GM21515 (cell line): ENCODE data around the gene LATS2.

Experiments
- ATAC-seq: cut with Tn5 transposase; IDR thresholded peaks from one replicate; pipeline ENCODE4 v1.9.1; 2021; ENCODE audit not compliant: unreplicated experiment

Gene LATS2

DNA sequence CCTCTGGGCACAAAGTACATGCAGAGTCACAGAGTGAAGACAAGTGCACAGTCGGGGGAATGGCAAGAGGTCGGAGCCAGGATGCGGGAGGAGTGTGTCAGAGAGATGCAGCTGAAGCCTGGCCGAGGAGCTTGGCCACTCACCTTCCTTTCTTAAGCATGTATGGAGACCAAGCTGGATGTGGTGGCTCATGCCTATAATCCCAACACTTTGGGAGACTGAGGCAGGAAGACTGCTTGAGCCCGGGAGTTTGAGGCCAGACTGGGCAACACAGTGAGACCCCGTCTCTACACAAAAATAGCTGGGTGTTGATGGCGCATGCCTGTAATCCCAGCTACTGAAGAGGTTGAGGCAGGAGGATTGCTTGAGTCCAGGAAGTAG lies 67.0 kb downstream of the LATS2 start:
- no peak for ATAC-seq

DNA sequence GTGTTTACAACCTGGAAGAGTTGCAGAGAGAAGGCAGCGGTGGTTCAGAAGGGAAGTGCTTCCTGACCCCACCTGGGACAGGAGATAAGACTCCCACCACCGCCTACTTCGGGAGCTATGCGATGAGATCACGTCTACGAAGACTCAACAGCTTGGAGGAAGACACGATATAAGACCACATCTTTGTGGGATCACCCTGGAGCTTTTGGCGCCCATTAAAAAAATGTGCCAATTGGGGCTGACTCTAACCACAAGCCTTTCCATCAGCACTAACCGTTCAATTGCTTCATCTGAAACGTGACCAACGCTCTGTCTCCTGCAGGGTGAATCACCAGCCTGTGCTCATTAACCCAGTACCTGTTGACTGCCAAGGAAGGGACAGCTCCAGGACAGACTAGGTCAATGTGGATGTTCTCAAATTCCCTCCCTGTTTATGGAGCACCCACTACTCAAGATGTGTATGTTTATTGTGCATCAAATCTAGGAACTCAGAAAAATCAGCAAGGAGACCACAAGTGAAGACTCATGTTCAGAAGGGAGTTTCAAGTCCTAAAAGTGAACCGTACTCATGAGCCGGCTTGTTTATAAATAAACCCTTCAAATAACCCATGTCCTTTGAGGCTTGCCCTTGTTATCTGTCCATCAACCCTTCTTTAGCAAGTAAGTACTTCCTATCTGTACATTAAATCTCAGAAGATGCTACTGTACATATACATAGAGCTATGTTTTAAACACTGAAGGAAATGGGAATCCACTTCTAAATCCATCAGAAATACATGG lies 67.5 kb downstream of the LATS2 start:
- no peak for ATAC-seq

DNA sequence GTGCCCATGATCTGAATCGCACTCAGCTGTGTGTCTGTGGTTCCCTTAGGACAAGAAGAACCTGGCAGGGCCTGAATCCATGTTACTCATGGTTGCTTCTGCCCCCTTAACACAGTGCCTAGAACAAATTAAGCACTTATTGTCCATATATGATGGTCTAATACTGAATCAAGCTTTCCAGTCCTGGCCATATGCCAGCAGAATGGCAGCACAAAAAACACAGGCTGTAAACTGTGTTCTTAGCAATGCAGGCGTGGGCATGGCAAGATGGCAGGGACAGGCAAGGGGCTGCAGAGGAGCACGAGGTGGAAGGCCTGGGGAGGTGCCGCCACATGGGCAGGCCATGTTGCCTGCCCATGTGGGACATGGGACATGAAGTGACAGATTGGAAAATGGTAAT lies 68.2 kb downstream of the LATS2 start:
- no peak for ATAC-seq

DNA sequence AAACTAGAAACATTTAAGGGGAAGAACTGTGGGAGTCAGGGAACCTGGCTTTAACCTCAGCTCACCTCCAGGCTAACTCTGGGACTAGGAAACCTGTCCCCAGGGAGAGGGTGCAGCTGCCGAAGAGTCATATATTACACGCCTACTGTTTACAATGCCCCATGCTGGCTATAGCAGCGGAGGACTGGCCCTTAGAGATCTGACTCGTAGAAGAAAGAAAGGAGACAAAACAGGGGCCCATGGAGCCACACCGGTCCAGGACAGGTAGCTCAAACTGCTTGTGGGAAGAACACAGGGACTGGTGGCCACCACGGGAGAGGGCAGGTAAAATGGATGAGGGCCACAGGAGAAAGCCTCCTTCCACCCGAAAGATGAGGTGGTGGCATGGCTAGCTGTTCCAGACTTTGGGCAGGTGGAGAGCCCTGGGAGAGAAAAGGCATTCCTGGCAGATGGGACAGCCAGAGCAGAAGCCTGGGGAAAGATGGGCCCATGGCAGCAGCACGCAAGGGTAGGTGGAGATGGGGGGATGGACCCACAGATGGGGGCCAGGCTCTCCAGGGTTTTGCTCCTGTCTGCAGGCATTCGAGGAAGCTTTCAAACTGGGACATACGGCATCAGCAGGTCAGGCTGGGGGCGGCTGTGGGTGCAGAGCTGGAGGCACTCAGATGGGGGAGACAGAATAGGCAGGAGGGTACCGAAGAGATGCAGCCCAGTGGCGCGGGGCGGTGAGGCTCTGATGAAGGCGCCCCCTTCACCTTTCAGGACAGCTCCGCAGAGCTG lies 69.5 kb downstream of the LATS2 start:
- ATAC-seq = no peak

DNA sequence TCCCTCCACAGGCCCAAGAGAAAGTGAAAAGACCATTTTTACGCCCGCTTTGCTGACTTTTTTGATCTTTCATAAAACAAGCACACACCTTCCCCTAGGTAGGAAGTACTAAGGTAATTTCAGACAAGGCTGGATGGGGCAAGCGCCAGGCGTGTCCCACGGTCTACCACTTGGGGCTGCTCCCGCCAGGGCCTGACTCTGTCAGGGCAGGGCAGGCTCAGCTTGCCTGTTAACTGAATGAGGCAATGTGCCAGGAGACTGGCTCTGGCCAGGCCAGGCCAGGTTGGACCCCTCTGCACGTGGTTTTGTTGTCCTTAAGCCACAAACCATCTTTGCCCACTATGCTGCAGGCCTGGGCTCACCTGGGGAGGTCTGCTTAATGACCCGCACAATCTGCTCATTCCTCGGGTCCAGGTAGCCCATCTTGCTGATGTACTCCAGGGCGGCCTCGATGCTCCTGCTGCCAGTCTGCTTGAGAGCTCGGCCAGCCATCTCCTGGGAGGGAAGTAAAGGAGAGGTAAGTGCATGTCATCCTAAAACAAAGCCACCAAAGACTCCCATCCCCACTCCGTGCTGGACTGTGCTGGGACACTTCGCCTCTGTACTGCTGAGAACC lies 70.4 kb downstream of the LATS2 start:
- no peak for ATAC-seq

DNA sequence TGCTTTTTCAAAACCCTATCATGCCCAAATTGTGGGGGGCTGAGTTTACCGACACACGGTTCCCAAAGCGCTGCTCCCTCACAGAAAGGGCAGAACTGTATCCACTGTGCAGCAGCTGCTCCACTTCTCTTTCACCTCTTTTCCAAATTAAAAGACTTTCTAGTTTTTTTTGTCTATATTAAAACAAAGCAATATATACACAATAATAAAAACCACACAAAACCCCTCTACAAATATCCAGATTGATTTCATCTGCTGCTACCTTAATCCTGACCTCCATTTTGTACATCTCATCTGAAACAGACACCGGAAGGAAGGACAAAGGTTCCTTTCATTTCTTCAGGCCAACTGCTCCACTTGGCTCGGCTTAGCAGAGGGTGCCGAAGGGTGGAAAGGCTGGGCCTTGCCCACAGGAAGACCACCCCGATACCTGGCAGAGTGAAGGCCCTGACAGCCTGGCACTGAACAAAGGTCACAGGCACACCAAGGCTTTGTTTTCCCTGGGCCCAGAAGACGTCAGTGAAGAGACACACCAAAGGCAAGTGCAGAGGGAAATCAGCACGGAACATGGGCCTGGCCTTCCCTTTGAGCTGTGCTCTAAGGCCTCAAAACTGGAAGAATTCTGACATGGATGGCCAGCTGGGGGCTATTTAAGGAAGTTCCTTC lies 71.6 kb downstream of the LATS2 start:
- no peak for ATAC-seq

DNA sequence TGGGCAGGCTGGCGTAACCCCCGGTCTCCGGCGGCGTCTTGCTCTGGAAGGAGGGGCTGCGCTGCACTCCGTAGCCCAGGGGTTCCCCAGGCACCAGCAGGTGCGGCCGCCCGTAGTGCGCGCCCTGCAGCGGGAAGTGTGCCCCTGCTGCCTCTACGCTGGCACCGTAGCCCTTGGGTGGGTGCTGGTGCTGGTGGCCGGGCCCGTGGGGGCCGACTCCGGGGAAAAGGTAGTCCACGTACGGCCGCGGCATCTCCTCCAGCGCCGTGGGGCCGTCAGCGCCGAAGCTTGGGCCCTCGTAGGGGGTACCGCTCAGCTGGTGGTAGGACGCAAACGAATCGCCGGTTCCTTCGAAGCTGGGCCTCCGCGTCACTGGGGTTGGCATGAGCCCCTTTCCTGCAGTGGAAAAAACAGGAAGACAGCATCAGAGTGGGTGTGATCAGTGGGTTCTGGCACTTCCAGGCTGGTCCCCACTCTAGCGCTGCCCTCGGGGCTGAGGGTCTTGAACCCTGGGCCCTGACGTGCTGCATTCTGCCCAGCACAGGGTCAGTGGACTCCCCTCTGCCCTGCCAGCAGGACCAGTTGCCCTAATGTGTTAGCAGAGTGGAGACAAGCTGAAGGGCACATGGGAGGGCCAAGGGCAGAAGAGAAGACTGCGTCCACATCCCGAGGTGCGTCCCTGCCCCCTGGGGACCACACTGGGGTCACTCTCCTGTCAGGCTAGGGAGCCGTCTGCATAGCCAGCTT lies 72.3 kb downstream of the LATS2 start:
- no peak for ATAC-seq

DNA sequence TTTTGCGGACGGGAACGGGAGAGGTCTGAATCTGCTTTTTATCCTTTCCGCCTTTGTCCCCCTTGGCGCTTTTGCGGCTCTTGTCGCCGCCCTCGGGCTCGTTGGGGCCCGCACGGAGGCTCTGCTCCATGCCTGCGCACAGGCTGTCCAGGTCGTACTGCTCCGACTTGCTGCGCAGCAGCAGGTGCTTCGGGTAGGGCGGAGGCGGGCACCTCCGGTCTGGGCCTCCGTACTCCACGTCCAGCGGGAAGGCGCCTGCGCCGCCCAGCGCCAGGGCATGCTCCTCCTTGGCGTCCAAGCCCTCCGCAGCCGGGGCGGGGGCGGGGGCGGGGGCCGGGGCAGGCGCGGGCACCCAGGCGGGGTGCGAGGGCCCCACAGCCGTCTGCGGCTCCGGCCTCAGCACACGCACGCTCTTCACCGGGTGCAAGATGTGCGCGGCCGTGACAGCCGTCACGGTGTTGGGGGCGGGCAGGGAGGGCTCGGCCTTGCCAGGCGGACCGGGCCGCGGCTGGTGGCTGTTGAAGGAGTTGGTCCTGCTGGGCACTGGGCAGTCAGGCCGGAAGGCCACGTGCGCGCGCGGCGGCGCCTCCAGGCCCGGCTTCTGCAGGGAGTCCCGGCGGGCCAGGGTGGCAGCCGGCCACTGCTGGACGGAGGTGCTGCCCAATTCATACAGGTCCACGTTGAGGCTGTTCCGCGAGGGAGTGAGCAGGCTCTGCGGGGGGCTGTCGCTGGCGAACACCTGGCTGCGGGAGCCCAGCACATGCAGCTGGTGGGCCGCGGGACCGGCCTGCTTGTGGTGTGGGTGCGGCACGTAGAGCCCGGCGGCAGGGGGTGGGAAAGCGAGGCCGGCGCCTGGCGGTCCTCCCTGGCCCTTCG lies 73.1 kb downstream of the LATS2 start:
- no peak for ATAC-seq

DNA sequence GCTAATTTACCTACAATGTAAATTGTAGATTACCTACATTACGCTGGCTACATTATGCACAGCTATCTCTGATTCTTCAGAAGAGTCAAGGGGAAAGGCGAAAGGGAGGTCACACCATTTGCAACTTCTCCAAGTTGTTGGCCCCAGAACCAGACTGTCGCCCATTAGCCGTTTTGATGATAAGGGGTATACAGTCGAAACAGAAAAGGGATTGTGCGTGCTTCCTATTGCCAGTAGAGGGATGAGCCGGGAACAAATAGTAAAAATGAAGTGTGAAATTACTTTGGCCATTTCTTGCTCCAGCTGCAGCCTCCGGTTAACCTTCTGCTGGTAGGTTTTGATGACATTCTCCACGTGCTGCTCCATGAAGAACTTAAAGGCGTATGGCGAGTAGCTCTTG lies 73.8 kb downstream of the LATS2 start:
- no peak for ATAC-seq

DNA sequence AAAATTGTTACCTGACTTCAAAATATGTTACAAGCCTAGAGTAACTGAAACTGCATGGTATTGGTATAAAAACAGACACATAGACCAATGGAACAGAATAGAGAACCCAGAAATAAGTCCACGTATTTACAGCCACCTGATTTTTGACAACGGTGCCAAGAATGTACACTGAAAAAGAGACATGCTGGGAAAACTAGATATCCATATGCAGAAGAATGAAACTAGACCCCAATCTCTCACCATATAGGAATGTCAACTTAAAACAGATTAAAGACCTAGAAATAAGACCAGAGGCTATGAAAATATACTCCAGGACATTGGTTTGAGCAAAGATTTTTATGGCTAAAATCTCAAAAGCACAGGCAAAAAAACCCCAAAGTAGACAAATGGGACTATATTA lies 76.5 kb downstream of the LATS2 start:
- no peak for ATAC-seq

DNA sequence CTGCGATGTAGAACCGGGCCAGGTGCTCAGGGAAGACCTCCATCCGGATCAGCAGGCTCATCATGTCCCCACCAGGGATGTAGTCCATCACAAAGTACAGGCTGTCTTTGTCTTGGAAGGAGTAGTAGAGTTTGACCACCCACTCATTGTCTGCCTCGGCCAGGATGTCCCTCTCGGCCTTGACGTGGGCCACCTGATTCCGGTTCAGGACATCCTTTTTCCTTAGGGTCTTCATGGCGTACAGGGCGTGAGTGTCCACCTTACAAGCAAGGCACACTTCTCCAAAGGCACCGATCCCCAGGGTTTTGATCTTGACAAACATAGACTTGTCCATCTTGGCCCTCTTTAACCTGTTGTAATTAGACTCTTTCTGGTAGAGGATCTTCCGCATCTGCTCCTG lies 78.0 kb downstream of the LATS2 start:
- ATAC-seq = no peak

DNA sequence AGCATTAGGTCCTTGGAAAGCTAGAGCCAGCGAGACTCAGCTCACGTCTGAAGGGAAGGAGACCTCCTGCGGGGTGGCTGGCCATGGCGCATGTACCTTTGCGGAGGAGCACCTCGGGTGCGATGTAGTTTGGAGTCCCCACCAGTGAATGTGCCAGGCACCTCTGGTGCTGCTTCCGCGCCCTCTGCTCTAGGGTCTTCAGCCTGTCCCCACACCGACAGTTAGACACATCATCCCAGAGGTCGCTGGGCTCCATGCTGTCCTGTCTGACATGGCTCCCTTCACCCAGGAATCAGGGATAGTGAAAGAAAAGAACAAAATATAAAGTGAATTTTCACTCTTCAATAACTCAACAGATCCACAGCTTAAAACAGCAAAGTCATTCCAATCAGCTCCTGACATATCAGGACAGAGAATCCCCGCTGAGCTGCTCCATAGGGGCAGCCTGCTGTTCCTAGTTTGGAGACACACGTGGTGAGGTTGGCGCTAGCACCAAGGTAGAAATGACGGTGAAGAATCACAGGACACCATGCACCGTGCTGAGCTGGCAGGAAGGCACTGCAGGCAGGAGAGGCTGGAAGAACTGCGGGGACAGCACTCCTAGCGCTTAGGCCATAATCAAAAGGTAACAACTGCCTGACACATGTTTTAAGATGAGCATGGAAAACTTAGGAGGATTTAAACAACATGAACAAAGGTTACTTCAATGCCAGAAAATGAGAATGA lies 79.9 kb downstream of the LATS2 start:
- no peak for ATAC-seq

DNA sequence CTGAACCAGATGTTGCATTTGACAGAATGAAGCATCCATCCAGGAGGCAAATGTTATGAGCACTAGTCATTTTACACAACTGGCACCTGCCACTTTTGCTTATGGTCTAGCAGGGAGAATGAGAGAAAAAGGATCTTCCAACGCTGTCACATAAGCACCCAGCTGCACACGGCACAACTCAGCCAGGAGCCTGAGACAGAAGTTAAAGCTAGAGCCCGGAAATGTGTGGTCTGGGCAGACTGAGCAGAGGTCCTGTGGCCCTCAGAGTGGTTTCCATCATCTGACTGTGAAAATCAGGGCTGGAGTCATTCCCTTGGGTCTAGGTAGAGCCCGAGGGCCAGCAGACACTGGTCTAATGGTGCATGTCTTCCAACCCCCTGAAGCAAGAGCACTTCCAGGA lies 80.5 kb downstream of the LATS2 start:
- ATAC-seq = no peak

DNA sequence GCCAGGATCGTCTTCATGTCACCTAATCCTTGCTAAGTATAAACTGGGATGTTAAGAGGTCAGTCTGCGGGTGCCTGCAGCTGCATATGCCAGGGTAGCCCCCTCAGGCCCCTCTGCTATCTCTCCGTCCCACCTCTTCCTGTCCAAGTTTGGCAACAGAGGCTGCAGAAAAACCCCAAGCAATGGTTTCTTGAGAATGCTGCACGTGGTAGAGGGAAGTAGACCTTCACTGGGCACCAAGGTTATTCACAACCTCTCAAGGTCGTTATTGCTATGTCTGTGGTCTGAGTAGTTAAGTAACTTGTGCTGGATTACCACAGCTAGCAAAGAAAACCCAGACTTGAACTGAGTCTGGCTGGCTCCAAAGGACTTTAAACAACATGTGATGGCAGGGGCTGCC lies 81.0 kb downstream of the LATS2 start:
- no peak for ATAC-seq

DNA sequence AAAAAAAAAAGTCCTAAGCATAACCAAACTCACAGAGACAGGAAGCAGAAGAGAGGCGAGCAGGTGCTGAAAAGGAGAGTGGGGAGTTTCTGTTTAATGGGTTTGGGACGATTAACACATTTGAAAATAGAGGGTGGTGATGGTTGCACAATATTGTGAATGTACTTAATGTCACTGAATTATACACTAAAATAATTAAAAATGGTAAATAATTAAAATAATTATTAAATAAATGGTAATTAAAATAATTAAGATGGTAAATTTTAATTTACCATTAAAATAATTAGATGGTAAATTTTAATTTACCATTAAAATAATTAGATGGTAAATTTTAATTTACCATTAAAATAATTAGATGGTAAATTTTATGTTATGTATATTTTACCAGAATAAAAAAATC lies 84.0 kb downstream of the LATS2 start:
- no peak for ATAC-seq

DNA sequence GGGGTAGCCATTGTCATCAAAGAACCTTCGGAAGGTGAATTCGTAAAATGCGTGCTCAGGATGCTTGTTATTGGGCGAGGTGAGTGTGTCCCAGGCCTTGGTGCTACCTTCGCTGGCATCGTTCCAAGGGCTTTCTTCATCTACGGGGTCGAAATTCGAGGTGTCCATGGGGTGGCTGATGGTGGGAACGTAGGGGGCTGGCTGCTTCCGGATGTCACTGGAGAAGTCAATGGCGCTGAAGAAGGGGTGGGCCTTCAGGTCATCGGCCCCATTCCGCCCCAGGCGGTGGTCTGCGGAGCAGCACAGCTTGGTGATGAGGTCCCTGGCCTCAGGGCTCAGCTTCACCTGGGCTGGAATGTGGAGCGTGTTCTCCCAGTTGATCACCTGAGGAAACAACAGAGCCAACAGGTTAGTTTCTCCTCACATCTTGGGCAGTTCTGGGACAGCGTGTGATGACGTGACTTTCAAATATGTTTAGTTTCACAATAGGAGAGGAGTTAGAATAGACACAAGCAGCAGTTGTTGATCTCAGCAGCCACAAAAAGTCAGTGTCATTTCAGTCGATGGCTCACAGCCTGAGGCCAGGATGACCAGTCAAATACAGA lies 86.3 kb downstream of the LATS2 start:
- ATAC-seq = no peak

DNA sequence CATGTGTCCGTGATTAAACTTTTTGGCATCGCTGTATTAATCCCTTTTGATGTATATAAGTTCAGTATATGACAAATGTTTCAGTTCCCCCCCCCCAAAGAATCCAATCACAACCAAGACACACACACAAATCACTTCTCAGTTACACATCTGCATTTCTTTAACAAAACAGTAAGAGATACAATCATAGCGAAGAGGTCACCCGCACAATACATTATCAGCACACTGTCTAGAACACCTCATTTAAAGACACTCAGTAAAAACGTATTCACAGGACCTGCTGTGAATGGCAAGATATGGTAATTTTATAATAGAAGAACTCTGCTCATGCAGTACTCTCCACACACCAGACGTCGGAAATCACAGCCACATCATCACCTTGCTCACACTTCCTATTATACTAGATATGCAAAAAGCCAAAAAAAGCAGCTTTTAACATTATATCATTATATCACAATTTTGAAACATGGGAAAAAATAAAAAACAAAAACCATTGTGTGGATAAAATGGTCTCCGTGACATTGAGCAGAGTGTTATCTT lies 87.4 kb downstream of the LATS2 start:
- no peak for ATAC-seq

DNA sequence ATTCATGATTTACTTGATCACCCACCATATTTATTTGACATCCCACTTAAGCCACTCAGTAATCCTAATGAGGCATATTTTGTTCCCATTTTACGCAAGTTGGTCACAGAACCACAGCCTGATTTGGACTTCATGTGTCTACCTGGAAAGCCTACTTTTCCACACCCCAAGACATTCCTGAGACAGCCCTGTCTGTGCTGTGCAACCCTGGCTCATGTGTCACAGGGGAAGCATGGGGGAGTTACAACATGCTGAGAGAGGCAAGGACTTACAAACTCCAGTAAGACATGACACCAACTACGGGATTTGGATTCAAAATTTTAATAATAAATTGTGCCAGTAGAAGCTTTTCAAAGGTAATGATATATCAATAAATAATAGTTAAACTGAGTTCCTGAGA lies 88.7 kb downstream of the LATS2 start:
- no peak for ATAC-seq

DNA sequence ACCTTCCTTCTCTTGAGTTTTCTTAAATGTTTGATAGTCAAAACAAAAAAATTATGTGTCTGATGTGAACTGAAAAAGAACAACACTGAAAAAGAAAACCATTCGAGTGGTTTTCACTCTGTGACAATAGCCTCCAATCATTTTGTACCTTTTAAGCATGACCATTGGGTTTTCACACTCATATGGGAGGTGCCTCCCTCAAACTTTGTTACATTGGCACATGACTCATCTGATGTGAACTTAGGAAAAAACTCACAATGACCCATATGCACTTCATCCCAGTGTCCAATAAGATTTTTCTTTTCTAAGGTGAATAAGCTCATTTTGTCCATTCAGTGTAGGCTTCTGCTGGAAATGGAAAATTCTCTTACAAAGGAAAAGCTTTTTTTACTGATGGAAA lies 92.2 kb downstream of the LATS2 start:
- no peak for ATAC-seq
